HEK293 (cell line): Measurements from ENCODE around the gene TRAPPC12.

Experiments used
- CTCF ChIA-PET: fragments of 350-600 bp; formaldehyde crosslinking; extraction: SDS; loops from one replicate; lab custom pipeline; 2021; ENCODE audit warnings: antibody characterized with exemption; lab: Yijun Ruan, JAX
- POLR2A ChIA-PET: fragments of 300-600 bp; formaldehyde crosslinking; extraction: SDS; loops from one replicate; lab custom pipeline; 2020; ENCODE audit warnings: antibody characterized with exemption, inconsistent platforms; lab: Yijun Ruan, JAX
- H3K27ac ChIP-seq: fragments of 200-500 bp; sonication (Bioruptor generic); 2 replicates; pipeline ENCODE4 v1.5.1; 2014; ENCODE audit warnings: low read depth, low read length, control low read depth, inconsistent platforms; ENCODE audit errors: extremely low read depth
- H3K36me3 ChIP-seq, 2 experiments: fragments of 200-500 bp in 1 of 2; sonication (Bioruptor generic) in 1 of 2; 1 replicate in 1 of 2; 2 replicates in 1 of 2; pipeline ENCODE4 v1.5.1; 2014 to 2017; ENCODE audit warnings: inconsistent platforms in 2 of 2, low read length in 2 of 2; ENCODE audit not compliant: control insufficient read depth in 2 of 2, insufficient read depth in 1 of 2
- H3K4me1 ChIP-seq: fragments of 200-500 bp; sonication (Bioruptor generic); 2 replicates; pipeline ENCODE4 v1.5.1; 2014; ENCODE audit warnings: mild to moderate bottlenecking, low read length, inconsistent platforms; ENCODE audit not compliant: control insufficient read depth, insufficient read depth
- H3K4me3 ChIP-seq: 2 replicates; pipeline ENCODE4 v1.5.1; 2011; ENCODE audit warnings: low read depth, mild to moderate bottlenecking, control low read depth, low read length, moderate library complexity
- H3K9me3 ChIP-seq: fragments of 200-500 bp; sonication (Bioruptor generic); 2 replicates; pipeline ENCODE4 v1.5.1; 2014; ENCODE audit warnings: low read depth, low read length, inconsistent platforms; ENCODE audit not compliant: control insufficient read depth, insufficient read depth
- BCL6B ChIP-seq: fragments of 450-650 bp; formaldehyde crosslinking; IDR thresholded peaks from 2 replicates; pipeline ENCODE4 v1.5.1; 2017; ENCODE audit warnings: missing biosample characterization, missing genetic modification characterization
- GFI1B ChIP-seq: fragments of 450-650 bp; formaldehyde crosslinking; IDR thresholded peaks from 2 replicates; pipeline ENCODE4 v1.5.1; 2016; ENCODE audit warnings: missing biosample characterization, missing genetic modification characterization
- KLF17 ChIP-seq: fragments of 450-650 bp; formaldehyde crosslinking; IDR thresholded peaks from 2 replicates; pipeline ENCODE4 v1.5.1; 2016; ENCODE audit warnings: missing biosample characterization, missing genetic modification characterization
- PATZ1 ChIP-seq: fragments of 450-650 bp; formaldehyde crosslinking; IDR thresholded peaks from 2 replicates; pipeline ENCODE4 v1.5.1; 2016; ENCODE audit warnings: missing biosample characterization, missing genetic modification characterization
- PRDM10 ChIP-seq: fragments of 450-650 bp; formaldehyde crosslinking; IDR thresholded peaks from 2 replicates; pipeline ENCODE4 v1.5.1; 2016; ENCODE audit warnings: missing biosample characterization, missing genetic modification characterization
- ZBTB7A ChIP-seq: fragments of 450-650 bp; formaldehyde crosslinking; IDR thresholded peaks from 2 replicates; pipeline ENCODE4 v1.5.1; 2016; ENCODE audit warnings: low read depth, missing biosample characterization, missing genetic modification characterization
- ZIC2 ChIP-seq: fragments of 450-650 bp; formaldehyde crosslinking; IDR thresholded peaks from 2 replicates; pipeline ENCODE4 v1.5.1; 2016; ENCODE audit warnings: missing biosample characterization, missing genetic modification characterization
- ZNF112 ChIP-seq: fragments of 450-650 bp; formaldehyde crosslinking; IDR thresholded peaks from 2 replicates; pipeline ENCODE4 v1.5.0; 2017; ENCODE audit warnings: missing biosample characterization, missing genetic modification characterization
- ZNF140 ChIP-seq: fragments of 450-650 bp; formaldehyde crosslinking; IDR thresholded peaks from 2 replicates; pipeline ENCODE4 v1.5.1; 2016; ENCODE audit warnings: missing biosample characterization, missing genetic modification characterization
- ZNF155 ChIP-seq: fragments of 450-650 bp; formaldehyde crosslinking; IDR thresholded peaks from 2 replicates; pipeline ENCODE4 v1.5.1; 2016; ENCODE audit warnings: missing biosample characterization, missing genetic modification characterization
- ZNF157 ChIP-seq: fragments of 450-650 bp; formaldehyde crosslinking; IDR thresholded peaks from 2 replicates; pipeline ENCODE4 v1.5.1; 2016; ENCODE audit warnings: missing biosample characterization, missing genetic modification characterization
- ZNF362 ChIP-seq: fragments of 450-650 bp; formaldehyde crosslinking; IDR thresholded peaks from 2 replicates; pipeline ENCODE4 v1.5.1; 2016; ENCODE audit warnings: missing biosample characterization, missing genetic modification characterization
- ZNF366 ChIP-seq: fragments of 450-650 bp; formaldehyde crosslinking; conservative IDR thresholded peaks from 2 replicates; pipeline ENCODE4 v1.5.1; 2016; ENCODE audit warnings: missing biosample characterization, missing genetic modification characterization
- ZNF521 ChIP-seq: fragments of 450-650 bp; formaldehyde crosslinking; IDR thresholded peaks from 2 replicates; pipeline ENCODE4 v1.5.1; 2017; ENCODE audit warnings: missing biosample characterization, mild to moderate bottlenecking, missing genetic modification characterization
- ZNF530 ChIP-seq: fragments of 450-650 bp; formaldehyde crosslinking; IDR thresholded peaks from 2 replicates; pipeline ENCODE4 v1.5.1; 2016; ENCODE audit warnings: low read depth, missing biosample characterization, missing genetic modification characterization
- ZNF776 ChIP-seq: fragments of 450-650 bp; formaldehyde crosslinking; IDR thresholded peaks from 2 replicates; pipeline ENCODE4 v1.5.0; 2017; ENCODE audit warnings: missing biosample characterization, missing genetic modification characterization, borderline replicate concordance
- ZSCAN4 ChIP-seq: fragments of 450-650 bp; formaldehyde crosslinking; IDR thresholded peaks from 2 replicates; pipeline ENCODE4 v1.5.1; 2017; ENCODE audit warnings: missing biosample characterization, missing genetic modification characterization

The TRAPPC12 gene

GRCh38 chr2:3481736-3482362, 102.4 kb downstream of the TRAPPC12 start:
- ChIA-PET POLR2A (no interaction called here), CTCF (no interaction called here)
- H3K9me3 ChIP-seq, result no peaks in the 10 kb centered on the region
- no peak overlapping the region for H3K4me3 ChIP-seq
- H3K4me1 ChIP-seq, result no peaks in the 10 kb centered on the region
- H3K27ac ChIP-seq, result no peak overlapping the region
- TF ChIP-seq ZBTB7A (tag by site-specific recombination), result no peak
- no peak for TF ChIP-seq ZNF140
- TF ChIP-seq ZNF157 (tag by site-specific recombination), result no peak
- no peak for TF ChIP-seq GFI1B (tag by site-specific recombination)
- no peak for TF ChIP-seq ZSCAN4 (tag by site-specific recombination)
- TF ChIP-seq ZNF776 (tag by site-specific recombination), result no peak
- no peak for TF ChIP-seq PRDM10
- TF ChIP-seq ZNF362, result no peak
- no peak for TF ChIP-seq ZNF366 (tag by site-specific recombination)
- no peak for TF ChIP-seq ZIC2 (tag by site-specific recombination)
- TF ChIP-seq BCL6B (tag by site-specific recombination), result no peak
- TF ChIP-seq ZNF530 (tag by site-specific recombination), result no peak
- TF ChIP-seq ZNF112, result no peak
- TF ChIP-seq KLF17 (tag by site-specific recombination), result no peak
- TF ChIP-seq PATZ1 (tag by site-specific recombination), result no peak
- TF ChIP-seq ZNF155, result no peak
- TF ChIP-seq ZNF521 (tag by site-specific recombination), result no peak
- peaks cover 0 to 19% of the 10 kb centered on the region in 2 experiments; a peak in 2 of 3 replicates for H3K36me3 ChIP-seq
